ENCODE data around the gene HS1BP3. TPM values are rescaled to one million over a fixed set of nuclear protein-coding genes. Genes with fewer than 3 reads are reported as not detected.

The HS1BP3 gene
- total RNA-seq, 2 experiments from 2014 or later = 8.8 to 10.1 TPM

DNA sequence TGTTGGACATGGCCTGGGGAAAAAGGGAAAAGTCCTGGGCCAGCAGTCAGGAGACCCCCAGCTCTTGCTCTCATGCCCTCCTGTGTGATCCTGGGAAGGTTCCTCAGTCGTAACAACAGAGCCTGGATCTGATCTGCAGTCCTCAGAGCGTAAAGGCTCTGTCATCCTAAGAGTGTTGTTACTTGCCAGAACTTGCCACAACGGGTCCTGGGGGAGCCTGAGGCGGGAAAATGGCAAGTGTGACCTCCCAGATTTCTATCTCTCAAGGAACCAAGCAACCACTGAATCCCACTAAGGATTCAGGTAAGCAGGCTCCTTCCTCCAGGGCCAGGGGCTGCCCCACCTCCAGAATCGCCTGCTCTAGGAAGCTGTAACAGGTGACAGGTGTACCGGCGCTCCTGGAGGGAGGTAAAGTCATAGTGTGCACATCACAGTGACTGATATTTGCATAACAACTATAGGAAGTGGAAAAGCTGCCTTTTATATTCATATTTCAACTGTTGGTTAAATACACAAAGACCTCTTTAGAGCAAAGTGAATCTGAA lies 18.4 kb downstream of the HS1BP3 start:
- Histone ChIP-seq H3K27me3 (ENCODE audit: control insufficient read depth in 1 of 2, insufficient read depth in 2 of 2, low read length in 2 of 2) (no peaks in the 10 kb centered on the region), H3K4me3 (ENCODE audit: low read length) (no peak overlapping the region), H3K4me1 (ENCODE audit: insufficient read depth, low read length) (no peaks in the 10 kb centered on the region), H3K36me3 (ENCODE audit: insufficient read depth, low read length) (peaks cover 19% of the 10 kb centered on the region), H3K9me3 (ENCODE audit: control insufficient read depth in 1 of 2, insufficient read depth in 1 of 2, low read length in 2 of 2) (no peaks in the 10 kb centered on the region), H3K27ac (ENCODE audit: low read depth in 1 of 2, low read length in 2 of 2) (no peak overlapping the region)
- no peaks in the 10 kb centered on the region for H3K4me1 Mint-ChIP-seq (ENCODE audit: low read depth)
- intact Hi-C loops (cut with DNase I, micrococcal nuclease) = no loop called here
- ChIA-PET CTCF (no interaction called here), POLR2A (no interaction called here)
- TF ChIP-seq, protein P1, sequence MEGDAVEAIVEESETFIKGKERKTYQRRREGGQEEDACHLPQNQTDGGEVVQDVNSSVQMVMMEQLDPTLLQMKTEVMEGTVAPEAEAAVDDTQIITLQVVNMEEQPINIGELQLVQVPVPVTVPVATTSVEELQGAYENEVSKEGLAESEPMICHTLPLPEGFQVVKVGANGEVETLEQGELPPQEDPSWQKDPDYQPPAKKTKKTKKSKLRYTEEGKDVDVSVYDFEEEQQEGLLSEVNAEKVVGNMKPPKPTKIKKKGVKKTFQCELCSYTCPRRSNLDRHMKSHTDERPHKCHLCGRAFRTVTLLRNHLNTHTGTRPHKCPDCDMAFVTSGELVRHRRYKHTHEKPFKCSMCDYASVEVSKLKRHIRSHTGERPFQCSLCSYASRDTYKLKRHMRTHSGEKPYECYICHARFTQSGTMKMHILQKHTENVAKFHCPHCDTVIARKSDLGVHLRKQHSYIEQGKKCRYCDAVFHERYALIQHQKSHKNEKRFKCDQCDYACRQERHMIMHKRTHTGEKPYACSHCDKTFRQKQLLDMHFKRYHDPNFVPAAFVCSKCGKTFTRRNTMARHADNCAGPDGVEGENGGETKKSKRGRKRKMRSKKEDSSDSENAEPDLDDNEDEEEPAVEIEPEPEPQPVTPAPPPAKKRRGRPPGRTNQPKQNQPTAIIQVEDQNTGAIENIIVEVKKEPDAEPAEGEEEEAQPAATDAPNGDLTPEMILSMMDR (IDR thresholded peaks at IDR 0.05) = no peak
- H3K27ac Mint-ChIP-seq = no peak overlapping the region
- H3K36me3 Mint-ChIP-seq (ENCODE audit: low read depth) = peaks cover 35% of the 10 kb centered on the region
- ATAC-seq (ENCODE audit: poor library complexity) = no peak
- DNase-seq = no peak
- no peak overlapping the region for H3K4me3 Mint-ChIP-seq
- no peaks in the 10 kb centered on the region for H3K9me3 Mint-ChIP-seq
- no peaks in the 10 kb centered on the region for H3K27me3 Mint-ChIP-seq

GRCh38 chr2:20631617-20632307 lies 19.1 kb downstream of the HS1BP3 start:
- no peaks in the 10 kb centered on the region for H3K27me3 ChIP-seq (ENCODE audit: control insufficient read depth in 1 of 2, insufficient read depth in 2 of 2, low read length in 2 of 2)
- no peak overlapping the region for H3K27ac ChIP-seq (ENCODE audit: low read depth in 1 of 2, low read length in 2 of 2)
- H3K9me3 Mint-ChIP-seq = no peaks in the 10 kb centered on the region
- no peak overlapping the region for H3K4me3 Mint-ChIP-seq
- ATAC-seq (ENCODE audit: poor library complexity) (no peak), DNase-seq (no peak)
- TF ChIP-seq, protein P1 (IDR thresholded peaks at IDR 0.05) = no peak
- intact Hi-C loops (cut with DNase I, micrococcal nuclease) = no loop called here
- H3K4me1 ChIP-seq (ENCODE audit: insufficient read depth, low read length) = no peaks in the 10 kb centered on the region
- no peak overlapping the region for H3K27ac Mint-ChIP-seq
- no peak overlapping the region for H3K4me3 ChIP-seq (ENCODE audit: low read length)
- ChIA-PET POLR2A (no interaction called here), CTCF (no interaction called here)
- H3K9me3 ChIP-seq (ENCODE audit: control insufficient read depth in 1 of 2, insufficient read depth in 1 of 2, low read length in 2 of 2) = no peaks in the 10 kb centered on the region
- H3K27me3 Mint-ChIP-seq = no peaks in the 10 kb centered on the region
- peaks cover 33% of the 10 kb centered on the region for H3K36me3 Mint-ChIP-seq (ENCODE audit: low read depth)
- peaks cover 15% of the 10 kb centered on the region for H3K36me3 ChIP-seq (ENCODE audit: insufficient read depth, low read length)
- H3K4me1 Mint-ChIP-seq (ENCODE audit: low read depth) = no peaks in the 10 kb centered on the region

DNA sequence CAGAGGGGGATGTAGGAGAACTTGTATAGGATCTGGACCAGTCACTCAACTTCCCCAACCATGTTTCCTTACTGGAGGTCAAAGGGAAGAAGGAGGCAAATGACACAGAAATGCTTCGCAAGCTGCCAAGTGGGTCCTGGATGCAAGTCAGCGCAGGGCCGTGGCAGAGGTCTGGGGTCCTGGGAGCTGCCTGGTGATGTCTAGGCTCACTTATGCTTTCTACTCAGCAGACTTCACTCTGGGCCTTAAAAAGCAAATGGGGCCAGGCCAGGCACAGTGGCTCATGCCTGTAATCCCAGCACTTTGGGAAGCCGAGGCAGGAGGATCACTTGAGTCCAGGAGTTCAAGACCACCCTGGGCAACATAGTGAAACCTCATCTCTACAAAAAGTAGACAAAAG lies 19.9 kb downstream of the HS1BP3 start:
- Histone ChIP-seq H3K4me1 (ENCODE audit: insufficient read depth, low read length) (no peaks in the 10 kb centered on the region), H3K9me3 (ENCODE audit: control insufficient read depth in 1 of 2, insufficient read depth in 1 of 2, low read length in 2 of 2) (no peaks in the 10 kb centered on the region), H3K4me3 (ENCODE audit: low read length) (no peak overlapping the region), H3K36me3 (ENCODE audit: insufficient read depth, low read length) (peaks cover 12% of the 10 kb centered on the region), H3K27me3 (ENCODE audit: control insufficient read depth in 1 of 2, insufficient read depth in 2 of 2, low read length in 2 of 2) (no peaks in the 10 kb centered on the region), H3K27ac (ENCODE audit: low read depth in 1 of 2, low read length in 2 of 2) (no peak overlapping the region)
- intact Hi-C loops (cut with DNase I, micrococcal nuclease) = no loop called here
- ATAC-seq (ENCODE audit: poor library complexity) (no peak), DNase-seq (no peak)
- no peaks in the 10 kb centered on the region for H3K9me3 Mint-ChIP-seq
- no peaks in the 10 kb centered on the region for H3K4me1 Mint-ChIP-seq (ENCODE audit: low read depth)
- no peak overlapping the region for H3K4me3 Mint-ChIP-seq
- TF ChIP-seq, protein P1 (IDR thresholded peaks at IDR 0.05) = no peak
- CTCF ChIA-PET = no interaction called here
- peaks cover 28% of the 10 kb centered on the region for H3K36me3 Mint-ChIP-seq (ENCODE audit: low read depth)
- no peak overlapping the region for H3K27ac Mint-ChIP-seq
- POLR2A ChIA-PET = no interaction called here
- no peaks in the 10 kb centered on the region for H3K27me3 Mint-ChIP-seq

Data from CD4-positive, alpha-beta T cell (primary cell).